SK-N-SH (cell line): ENCODE measurements around the gene CPNE7.

ENCODE experiments used
- GATA2 ChIP-seq: sonication (generic); formaldehyde crosslinking; IDR thresholded peaks from 2 replicates; pipeline ENCODE4 v1.5.0; 2020; ENCODE audit warnings: mild to moderate bottlenecking, missing genetic modification reagents
- JUND ChIP-seq: IDR thresholded peaks from 2 replicates; pipeline ENCODE4 v1.4.0; 2012
- NRF1 ChIP-seq: IDR thresholded peaks from 2 replicates; pipeline ENCODE4 v1.6.1; 2012; ENCODE audit warnings: low read depth, mild to moderate bottlenecking, low read length
- SIN3A ChIP-seq: IDR thresholded peaks from 2 replicates; pipeline ENCODE4 v1.6.1; 2012; ENCODE audit warnings: low read depth, mild to moderate bottlenecking, low read length, moderate library complexity, borderline replicate concordance
- TAF1 ChIP-seq: IDR thresholded peaks from 2 replicates; pipeline ENCODE4 v1.6.1; 2012; ENCODE audit warnings: low read depth, mild to moderate bottlenecking, low read length, moderate library complexity, borderline replicate concordance
- YY1 ChIP-seq: IDR thresholded peaks from 2 replicates; pipeline ENCODE4 v1.4.0; 2012; ENCODE audit warnings: low read depth, mild to moderate bottlenecking
- TF ChIP-seq, protein P1 (sequence below): fragments of 200-600 bp; sonication (generic); IDR thresholded peaks from 2 replicates; pipeline ENCODE4 v1.6.1; 2017; ENCODE audit warnings: antibody characterized with exemption, mild to moderate bottlenecking, moderate library complexity
- TF ChIP-seq, protein P2 (sequence below): fragments of 150-350 bp; IDR thresholded peaks from 2 replicates; pipeline ENCODE4 v1.6.1; 2017; ENCODE audit warnings: antibody characterized with exemption, low read length, low read depth, borderline replicate concordance
- TF ChIP-seq, protein P3 (sequence below): IDR thresholded peaks from 2 replicates; pipeline ENCODE4 v1.6.1; 2012; ENCODE audit warnings: mild to moderate bottlenecking, low read depth, low read length, moderate library complexity

DNA sequence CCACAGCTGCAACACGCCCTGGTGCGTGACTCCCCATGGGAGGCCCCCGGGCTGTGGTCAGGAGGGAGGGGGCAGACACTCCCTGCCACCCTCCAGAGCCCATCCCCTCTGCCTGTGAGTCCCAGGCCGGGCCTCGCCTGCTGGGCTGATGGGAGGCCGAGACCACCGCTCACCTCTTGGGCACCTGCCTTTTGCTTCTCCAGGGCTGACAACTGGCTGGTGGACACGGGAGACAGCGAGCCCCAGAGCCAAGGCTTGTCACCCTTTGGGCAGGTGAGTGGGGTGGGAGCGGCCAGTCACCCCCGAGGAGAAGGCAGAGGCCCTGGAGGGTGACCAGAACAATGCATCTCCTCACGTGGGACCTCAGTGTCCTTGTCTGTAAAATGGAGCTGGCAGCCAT is 61.1 kb downstream of the CPNE7 start:
- TF ChIP-seq NRF1 (no peak), YY1 (no peak), TAF1 (no peak), JUND (no peak), SIN3A (no peak), GATA2 (CRISPR knock-in tag) (no peak)
- TF ChIP-seq, protein P1, sequence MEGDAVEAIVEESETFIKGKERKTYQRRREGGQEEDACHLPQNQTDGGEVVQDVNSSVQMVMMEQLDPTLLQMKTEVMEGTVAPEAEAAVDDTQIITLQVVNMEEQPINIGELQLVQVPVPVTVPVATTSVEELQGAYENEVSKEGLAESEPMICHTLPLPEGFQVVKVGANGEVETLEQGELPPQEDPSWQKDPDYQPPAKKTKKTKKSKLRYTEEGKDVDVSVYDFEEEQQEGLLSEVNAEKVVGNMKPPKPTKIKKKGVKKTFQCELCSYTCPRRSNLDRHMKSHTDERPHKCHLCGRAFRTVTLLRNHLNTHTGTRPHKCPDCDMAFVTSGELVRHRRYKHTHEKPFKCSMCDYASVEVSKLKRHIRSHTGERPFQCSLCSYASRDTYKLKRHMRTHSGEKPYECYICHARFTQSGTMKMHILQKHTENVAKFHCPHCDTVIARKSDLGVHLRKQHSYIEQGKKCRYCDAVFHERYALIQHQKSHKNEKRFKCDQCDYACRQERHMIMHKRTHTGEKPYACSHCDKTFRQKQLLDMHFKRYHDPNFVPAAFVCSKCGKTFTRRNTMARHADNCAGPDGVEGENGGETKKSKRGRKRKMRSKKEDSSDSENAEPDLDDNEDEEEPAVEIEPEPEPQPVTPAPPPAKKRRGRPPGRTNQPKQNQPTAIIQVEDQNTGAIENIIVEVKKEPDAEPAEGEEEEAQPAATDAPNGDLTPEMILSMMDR, result no peak
- TF ChIP-seq, protein P2, sequence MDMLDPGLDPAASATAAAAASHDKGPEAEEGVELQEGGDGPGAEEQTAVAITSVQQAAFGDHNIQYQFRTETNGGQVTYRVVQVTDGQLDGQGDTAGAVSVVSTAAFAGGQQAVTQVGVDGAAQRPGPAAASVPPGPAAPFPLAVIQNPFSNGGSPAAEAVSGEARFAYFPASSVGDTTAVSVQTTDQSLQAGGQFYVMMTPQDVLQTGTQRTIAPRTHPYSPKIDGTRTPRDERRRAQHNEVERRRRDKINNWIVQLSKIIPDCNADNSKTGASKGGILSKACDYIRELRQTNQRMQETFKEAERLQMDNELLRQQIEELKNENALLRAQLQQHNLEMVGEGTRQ, result no peak
- TF ChIP-seq, protein P3, sequence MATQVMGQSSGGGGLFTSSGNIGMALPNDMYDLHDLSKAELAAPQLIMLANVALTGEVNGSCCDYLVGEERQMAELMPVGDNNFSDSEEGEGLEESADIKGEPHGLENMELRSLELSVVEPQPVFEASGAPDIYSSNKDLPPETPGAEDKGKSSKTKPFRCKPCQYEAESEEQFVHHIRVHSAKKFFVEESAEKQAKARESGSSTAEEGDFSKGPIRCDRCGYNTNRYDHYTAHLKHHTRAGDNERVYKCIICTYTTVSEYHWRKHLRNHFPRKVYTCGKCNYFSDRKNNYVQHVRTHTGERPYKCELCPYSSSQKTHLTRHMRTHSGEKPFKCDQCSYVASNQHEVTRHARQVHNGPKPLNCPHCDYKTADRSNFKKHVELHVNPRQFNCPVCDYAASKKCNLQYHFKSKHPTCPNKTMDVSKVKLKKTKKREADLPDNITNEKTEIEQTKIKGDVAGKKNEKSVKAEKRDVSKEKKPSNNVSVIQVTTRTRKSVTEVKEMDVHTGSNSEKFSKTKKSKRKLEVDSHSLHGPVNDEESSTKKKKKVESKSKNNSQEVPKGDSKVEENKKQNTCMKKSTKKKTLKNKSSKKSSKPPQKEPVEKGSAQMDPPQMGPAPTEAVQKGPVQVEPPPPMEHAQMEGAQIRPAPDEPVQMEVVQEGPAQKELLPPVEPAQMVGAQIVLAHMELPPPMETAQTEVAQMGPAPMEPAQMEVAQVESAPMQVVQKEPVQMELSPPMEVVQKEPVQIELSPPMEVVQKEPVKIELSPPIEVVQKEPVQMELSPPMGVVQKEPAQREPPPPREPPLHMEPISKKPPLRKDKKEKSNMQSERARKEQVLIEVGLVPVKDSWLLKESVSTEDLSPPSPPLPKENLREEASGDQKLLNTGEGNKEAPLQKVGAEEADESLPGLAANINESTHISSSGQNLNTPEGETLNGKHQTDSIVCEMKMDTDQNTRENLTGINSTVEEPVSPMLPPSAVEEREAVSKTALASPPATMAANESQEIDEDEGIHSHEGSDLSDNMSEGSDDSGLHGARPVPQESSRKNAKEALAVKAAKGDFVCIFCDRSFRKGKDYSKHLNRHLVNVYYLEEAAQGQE, result no peak
